Astrocyte (in vitro differentiated cells and primary cell): Measurements from ENCODE around the gene BPIFB6. TPM values are rescaled to one million over a fixed set of nuclear protein-coding genes. Genes with fewer than 3 reads are reported as not detected.

Source experiments
- DNase-seq: peaks from one replicate; pipeline ENCODE4 v3.0.0-alpha.2; 2010; ENCODE audit warnings: low read depth
- FAIRE-seq: peaks from 2 replicates; lab custom pipeline; 2011; peaks lifted over from hg19 to GRCh38; lab: Jason Lieb, UNC
- H2AFZ ChIP-seq: 2 replicates; pipeline ENCODE4 v1.6.0; 2012; ENCODE audit warnings: low read depth, low read length, inconsistent platforms
- H3K27ac ChIP-seq: 2 replicates; pipeline ENCODE4 v1.5.1; 2011; ENCODE audit warnings: low read depth, low read length, inconsistent platforms
- H3K27me3 ChIP-seq: 2 replicates; pipeline ENCODE4 v1.6.0; 2011; ENCODE audit warnings: low read length, inconsistent platforms; ENCODE audit not compliant: insufficient read depth
- H3K36me3 ChIP-seq: 2 replicates; pipeline ENCODE4 v1.5.1; 2011; ENCODE audit warnings: low read length, inconsistent platforms; ENCODE audit not compliant: insufficient read depth
- H3K4me1 ChIP-seq: 2 replicates; pipeline ENCODE4 v1.5.1; 2011; ENCODE audit warnings: low read length, inconsistent platforms; ENCODE audit not compliant: insufficient read depth
- H3K4me2 ChIP-seq: 2 replicates; pipeline ENCODE4 v1.6.0; 2012; ENCODE audit warnings: low read length, inconsistent platforms
- H3K4me3 ChIP-seq: 2 replicates; pipeline ENCODE4 v1.5.1; 2011; ENCODE audit warnings: low read depth, mild to moderate bottlenecking, low read length, inconsistent platforms; ENCODE audit not compliant: insufficient read depth
- H3K79me2 ChIP-seq: 2 replicates; pipeline ENCODE4 v1.6.0; 2012; ENCODE audit warnings: mild to moderate bottlenecking, low read length, inconsistent platforms; ENCODE audit not compliant: insufficient read depth
- H3K9ac ChIP-seq: 2 replicates; pipeline ENCODE4 v1.6.0; 2012; ENCODE audit warnings: mild to moderate bottlenecking, low read length, inconsistent platforms
- H3K9me3 ChIP-seq: 2 replicates; pipeline ENCODE4 v1.5.1; 2012; ENCODE audit warnings: low read depth, mild to moderate bottlenecking, low read length, inconsistent platforms; ENCODE audit not compliant: insufficient read depth
- H4K20me1 ChIP-seq: 2 replicates; pipeline ENCODE4 v1.6.0; 2012; ENCODE audit warnings: low read length, inconsistent platforms; ENCODE audit not compliant: insufficient read depth
- H3K27ac Mint-ChIP-seq: one replicate; pipeline ENCODE4 v1.8.0; 2021; ENCODE audit warnings: mild to moderate bottlenecking, mixed read lengths; ENCODE audit not compliant: unreplicated experiment
- H3K27me3 Mint-ChIP-seq: one replicate; pipeline ENCODE4 v1.8.0; 2021; ENCODE audit warnings: low read depth, mixed read lengths; ENCODE audit not compliant: unreplicated experiment
- H3K36me3 Mint-ChIP-seq: one replicate; pipeline ENCODE4 v1.8.0; 2021; ENCODE audit warnings: low read depth, mixed read lengths; ENCODE audit not compliant: unreplicated experiment
- H3K4me1 Mint-ChIP-seq: one replicate; pipeline ENCODE4 v1.8.0; 2021; ENCODE audit warnings: low read depth, mixed read lengths; ENCODE audit not compliant: unreplicated experiment
- H3K4me3 Mint-ChIP-seq: one replicate; pipeline ENCODE4 v1.8.0; 2021; ENCODE audit warnings: mild to moderate bottlenecking, moderate library complexity, mixed read lengths; ENCODE audit not compliant: unreplicated experiment
- H3K9me3 Mint-ChIP-seq: one replicate; pipeline ENCODE4 v1.8.0; 2021; ENCODE audit warnings: mild to moderate bottlenecking, mixed read lengths; ENCODE audit not compliant: unreplicated experiment
- EZH2 ChIP-seq: IDR thresholded peaks from 2 replicates; pipeline ENCODE4 v1.6.1; 2012; ENCODE audit warnings: mild to moderate bottlenecking, low read length, inconsistent platforms; ENCODE audit not compliant: insufficient read depth
- total RNA-seq: library from RNA; stranded (reverse); gene quantifications from 2 replicates; pipeline ENCODE4 v1.2.1, GENCODE V29; 2021
- TF ChIP-seq, protein P1 (sequence below): IDR thresholded peaks from 2 replicates; pipeline ENCODE4 v1.5.1; 2011; ENCODE audit warnings: low read depth, mild to moderate bottlenecking, inconsistent platforms, low read length, moderate library complexity; ENCODE audit not compliant: insufficient read depth

BPIFB6 gene
- total RNA-seq, 1 donor from 2014 or later = not detected

DNA sequence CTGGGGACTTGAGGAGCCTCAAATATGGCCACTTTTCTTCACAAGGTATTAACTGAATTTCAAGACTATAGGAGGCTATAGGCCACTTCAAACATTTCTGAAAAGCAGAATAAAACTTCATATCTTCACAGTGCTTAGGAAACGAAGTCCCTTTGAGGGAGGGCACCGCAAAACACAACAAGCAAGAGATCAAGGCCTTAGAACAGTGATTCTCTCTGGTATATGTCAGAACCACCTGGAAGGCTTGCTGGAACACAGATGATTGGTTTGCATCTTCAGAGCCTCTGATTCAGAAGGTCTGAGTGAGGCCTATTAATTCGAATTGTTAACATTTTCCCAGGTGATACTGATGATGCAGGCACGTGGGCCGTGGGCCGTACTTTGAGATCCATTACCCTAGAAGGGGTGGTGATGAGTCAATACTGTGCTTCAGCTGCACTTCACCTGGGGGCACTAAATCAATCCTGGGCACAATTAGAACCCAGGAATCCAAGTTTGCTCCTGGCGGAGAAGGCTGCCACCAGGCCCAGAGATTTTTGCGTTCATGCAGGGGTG is 37.9 kb upstream of the BPIFB6 start:
- Histone ChIP-seq H3K79me2 (no peaks in the 10 kb centered on the region), H3K27ac (no peak overlapping the region), H3K27me3 (no peaks in the 10 kb centered on the region), H3K9ac (no peak overlapping the region), H3K4me2 (no peak overlapping the region), H3K36me3 (no peaks in the 10 kb centered on the region), H4K20me1 (no peaks in the 10 kb centered on the region), H3K4me3 (no peak overlapping the region), H3K9me3 (no peaks in the 10 kb centered on the region), H3K4me1 (no peaks in the 10 kb centered on the region), H2AFZ (no peak overlapping the region)
- FAIRE-seq (no peak), DNase-seq (no peak)
- Mint-ChIP-seq H3K27me3 (peaks cover 9% of the 10 kb centered on the region), H3K9me3 (peaks cover 11% of the 10 kb centered on the region), H3K4me1 (no peaks in the 10 kb centered on the region), H3K4me3 (no peak overlapping the region), H3K36me3 (no peaks in the 10 kb centered on the region), H3K27ac (no peak overlapping the region)
- TF ChIP-seq, protein P1, sequence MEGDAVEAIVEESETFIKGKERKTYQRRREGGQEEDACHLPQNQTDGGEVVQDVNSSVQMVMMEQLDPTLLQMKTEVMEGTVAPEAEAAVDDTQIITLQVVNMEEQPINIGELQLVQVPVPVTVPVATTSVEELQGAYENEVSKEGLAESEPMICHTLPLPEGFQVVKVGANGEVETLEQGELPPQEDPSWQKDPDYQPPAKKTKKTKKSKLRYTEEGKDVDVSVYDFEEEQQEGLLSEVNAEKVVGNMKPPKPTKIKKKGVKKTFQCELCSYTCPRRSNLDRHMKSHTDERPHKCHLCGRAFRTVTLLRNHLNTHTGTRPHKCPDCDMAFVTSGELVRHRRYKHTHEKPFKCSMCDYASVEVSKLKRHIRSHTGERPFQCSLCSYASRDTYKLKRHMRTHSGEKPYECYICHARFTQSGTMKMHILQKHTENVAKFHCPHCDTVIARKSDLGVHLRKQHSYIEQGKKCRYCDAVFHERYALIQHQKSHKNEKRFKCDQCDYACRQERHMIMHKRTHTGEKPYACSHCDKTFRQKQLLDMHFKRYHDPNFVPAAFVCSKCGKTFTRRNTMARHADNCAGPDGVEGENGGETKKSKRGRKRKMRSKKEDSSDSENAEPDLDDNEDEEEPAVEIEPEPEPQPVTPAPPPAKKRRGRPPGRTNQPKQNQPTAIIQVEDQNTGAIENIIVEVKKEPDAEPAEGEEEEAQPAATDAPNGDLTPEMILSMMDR = no peak
- TF ChIP-seq EZH2 = no peak

DNA sequence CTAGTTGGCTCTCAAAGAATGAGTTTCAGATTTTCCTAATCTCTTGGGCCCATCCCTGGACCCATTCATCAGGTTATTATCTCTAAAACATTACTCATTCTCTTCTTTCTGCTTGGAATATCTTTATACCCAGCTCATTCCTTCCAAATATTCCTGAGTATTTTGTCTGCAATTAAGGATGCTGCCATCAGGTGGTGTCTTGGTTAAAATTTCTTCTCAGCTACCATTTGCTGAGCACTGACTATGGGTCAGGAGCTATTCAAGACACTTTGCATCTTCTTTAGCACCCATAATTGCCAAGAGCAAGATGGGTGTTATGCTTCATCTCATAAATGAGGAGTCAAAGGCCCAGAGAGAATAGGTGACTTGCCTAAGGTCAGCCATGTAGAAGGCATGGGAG is 35.6 kb upstream of the BPIFB6 start:
- DNase-seq = no peak
- H3K4me1 Mint-ChIP-seq = no peaks in the 10 kb centered on the region
- FAIRE-seq = no peak

DNA sequence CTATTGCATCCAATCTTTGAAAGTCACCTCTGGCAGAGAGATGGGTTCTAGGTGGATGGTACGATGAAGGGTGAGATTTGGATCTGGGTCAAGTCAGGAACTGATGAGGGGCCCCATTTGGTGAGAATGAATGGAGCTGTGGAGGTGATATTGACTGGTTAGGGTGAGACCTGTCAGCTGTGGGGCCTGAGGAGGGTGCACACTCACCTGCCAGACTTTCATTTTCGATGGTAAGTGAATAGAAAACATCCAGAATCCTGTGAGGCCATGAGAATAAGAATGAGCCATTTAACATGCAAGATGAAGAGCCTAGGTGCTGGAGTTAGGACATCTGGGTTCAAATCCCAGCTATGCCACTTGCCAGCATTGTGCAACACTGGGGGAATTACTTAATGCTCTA is 34.0 kb upstream of the BPIFB6 start:
- Histone ChIP-seq H3K9ac (no peak overlapping the region), H3K4me1 (no peaks in the 10 kb centered on the region), H3K27ac (no peak overlapping the region), H3K9me3 (no peaks in the 10 kb centered on the region), H3K27me3 (no peaks in the 10 kb centered on the region), H3K36me3 (no peaks in the 10 kb centered on the region), H3K79me2 (no peaks in the 10 kb centered on the region), H2AFZ (no peak overlapping the region), H4K20me1 (no peaks in the 10 kb centered on the region), H3K4me3 (no peak overlapping the region), H3K4me2 (no peak overlapping the region)
- Mint-ChIP-seq H3K27me3 (peaks cover 6% of the 10 kb centered on the region), H3K36me3 (no peaks in the 10 kb centered on the region), H3K9me3 (peaks cover 11% of the 10 kb centered on the region), H3K4me3 (no peak overlapping the region), H3K4me1 (no peaks in the 10 kb centered on the region), H3K27ac (no peak overlapping the region)
- no peak for TF ChIP-seq EZH2
- TF ChIP-seq, protein P1 = no peak
- no peak for DNase-seq
- no peak for FAIRE-seq

More for the DNA sequence above, 35.6 kb upstream of the BPIFB6 start:
- Histone ChIP-seq H3K36me3 (no peaks in the 10 kb centered on the region), H3K27me3 (no peaks in the 10 kb centered on the region), H2AFZ (no peak overlapping the region), H3K4me2 (no peak overlapping the region), H3K9ac (no peak overlapping the region), H3K9me3 (no peaks in the 10 kb centered on the region), H3K27ac (no peak overlapping the region), H4K20me1 (no peaks in the 10 kb centered on the region), H3K4me3 (no peak overlapping the region), H3K79me2 (no peaks in the 10 kb centered on the region), H3K4me1 (no peaks in the 10 kb centered on the region)
- Mint-ChIP-seq H3K27me3 (peaks cover 9% of the 10 kb centered on the region), H3K4me3 (no peak overlapping the region), H3K36me3 (no peaks in the 10 kb centered on the region), H3K9me3 (peaks cover 11% of the 10 kb centered on the region), H3K27ac (no peak overlapping the region)
- TF ChIP-seq, protein P1 = no peak
- no peak for TF ChIP-seq EZH2
